ENCODE results near the gene TP53BP1. TPM values are rescaled to one million over a fixed set of nuclear protein-coding genes. Genes with fewer than 3 reads are reported as not detected.
"Not testable (repeated sequence)": the region's sequence is repeated elsewhere in the genome, so short reads cannot be mapped to it uniquely, and the experiment has no call there.

TP53BP1 gene
- total RNA-seq, 4 donors from 2014 or later: 9.0 to 17.0 (median 13.3) TPM

DNA sequence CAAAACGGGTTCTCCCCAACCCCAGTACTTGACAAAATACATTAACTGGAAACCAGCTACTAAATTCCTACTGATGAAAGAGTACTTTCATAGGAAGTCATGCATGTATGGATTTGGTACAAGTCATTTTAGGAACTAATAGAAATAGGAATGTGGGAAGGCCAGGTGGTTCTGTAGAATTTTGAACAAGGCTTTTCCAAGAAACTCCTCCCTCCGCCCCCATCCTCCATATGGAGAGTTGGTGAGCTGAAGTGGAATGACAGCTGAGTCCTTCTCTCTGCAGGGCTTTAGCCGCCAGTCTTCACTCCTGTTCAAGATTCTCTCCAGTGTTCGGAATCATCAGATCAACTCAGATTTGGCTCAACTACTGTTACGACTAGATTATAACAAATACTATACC is 88.8 kb downstream of the TP53BP1 start:
- DNase-seq (no peak), ATAC-seq (no peak)
- no peak for TF ChIP-seq POLR2A (IDR thresholded peaks at IDR 0.05)
- Histone ChIP-seq H3K27ac (no peak overlapping the region), H3K4me1 (no peaks in the 10 kb centered on the region), H3K9me3 (no peaks in the 10 kb centered on the region), H3K36me3 (peaks cover 0 to 96% of the 10 kb centered on the region in 2 donors), H3K27me3 (no peaks in the 10 kb centered on the region), H3K4me3 (no peak overlapping the region)
- intact Hi-C loops (cut with DNase I; ENCODE audit: low total_unique reads): no loop called here
- in situ Hi-C loops (cut with MboI; ENCODE audit: low sequenced_read_pairs in 4 of 4): no loop called here

DNA sequence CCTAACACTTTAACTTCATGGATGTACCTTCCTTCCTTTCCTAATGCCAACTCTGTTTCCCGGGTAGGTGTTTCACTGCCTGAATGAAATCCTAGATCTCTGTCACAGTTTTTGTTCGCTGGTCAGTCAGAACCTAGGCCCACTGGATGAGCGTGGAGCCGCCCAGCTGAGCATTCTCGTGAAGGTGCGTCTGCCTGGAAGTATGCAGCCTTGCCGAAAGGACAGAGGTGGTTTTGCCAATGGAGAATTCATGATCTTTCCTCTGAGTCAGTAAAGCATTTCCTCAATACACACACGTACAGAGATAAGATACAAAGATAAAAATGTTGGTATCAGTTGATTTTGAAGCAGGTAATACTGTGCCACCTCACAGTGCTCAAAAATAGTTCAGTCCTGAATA is 89.3 kb downstream of the TP53BP1 start:
- DNase-seq (no peak), ATAC-seq (no peak)
- Histone ChIP-seq H3K9me3 (no peaks in the 10 kb centered on the region), H3K4me1 (no peaks in the 10 kb centered on the region), H3K27me3 (no peaks in the 10 kb centered on the region), H3K27ac (no peak overlapping the region), H3K4me3 (no peak overlapping the region), H3K36me3 (peaks cover 0 to 96% of the 10 kb centered on the region in 2 donors)
- in situ Hi-C loops (cut with MboI; ENCODE audit: low sequenced_read_pairs in 4 of 4): no loop called here
- intact Hi-C loops (cut with DNase I; ENCODE audit: low total_unique reads): no loop called here
- TF ChIP-seq POLR2A (IDR thresholded peaks at IDR 0.05) (no peak), CTCF (IDR thresholded peaks at IDR 0.05 in 4 of 5, conservative IDR thresholded peaks at IDR 0.05 in 1 of 5) (no peak)

GRCh38 chr15:43402255-43402654 is 90.7 kb downstream of the TP53BP1 start:
- TF ChIP-seq CTCF (IDR thresholded peaks at IDR 0.05 in 4 of 5, conservative IDR thresholded peaks at IDR 0.05 in 1 of 5) (no peak), POLR2A (IDR thresholded peaks at IDR 0.05) (no peak)
- no peaks in the 10 kb centered on the region for H3K4me1 ChIP-seq
- no peak overlapping the region for H3K4me3 ChIP-seq
- no peak overlapping the region for H3K27ac ChIP-seq
- intact Hi-C loops (cut with DNase I; ENCODE audit: low total_unique reads): no loop called here
- ATAC-seq (no peak), DNase-seq (no peak)
- peaks cover 0 to 98% of the 10 kb centered on the region in 2 donors for H3K36me3 ChIP-seq
- H3K27me3 ChIP-seq: no peaks in the 10 kb centered on the region
- in situ Hi-C loops (cut with MboI; ENCODE audit: low sequenced_read_pairs in 4 of 4): no loop called here
- no peaks in the 10 kb centered on the region for H3K9me3 ChIP-seq

DNA sequence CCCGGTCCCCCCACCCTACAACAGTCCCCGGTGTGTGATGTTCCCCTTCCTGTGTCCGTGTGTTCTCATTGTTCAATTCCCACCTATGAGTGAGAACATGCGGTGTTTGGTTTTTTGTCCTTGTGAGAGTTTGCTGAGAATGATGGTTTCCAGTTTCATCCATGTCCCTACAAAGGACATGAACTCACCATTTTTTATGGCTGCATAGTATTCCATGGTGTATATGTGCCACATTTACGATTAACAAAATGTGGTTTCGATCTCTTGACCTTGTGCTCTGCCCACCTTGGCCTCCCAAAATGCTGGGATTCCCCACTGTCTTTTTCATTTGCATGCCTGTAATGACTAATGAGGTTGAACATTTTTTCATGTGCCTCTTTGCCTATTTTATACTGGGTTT is 99.4 kb downstream of the TP53BP1 start:
- H3K4me3 ChIP-seq; in situ Hi-C loops (cut with MboI; ENCODE audit: low sequenced_read_pairs in 4 of 4); ATAC-seq; DNase-seq; H3K4me1 ChIP-seq; H3K27ac ChIP-seq; H3K9me3 ChIP-seq; intact Hi-C loops (cut with DNase I; ENCODE audit: low total_unique reads); H3K27me3 ChIP-seq: not testable (repeated sequence)
- H3K36me3 ChIP-seq: peaks cover 0 to 43% of the 10 kb centered on the region in 2 donors

- Histone ChIP-seq H3K36me3 (peaks cover 0 to 37% of the 10 kb centered on the region in 2 donors), H3K27me3 (no peaks in the 10 kb centered on the region), H3K9me3 (no peaks in the 10 kb centered on the region), H3K27ac (no peak overlapping the region), H3K4me3 (no peak overlapping the region), H3K4me1 (no peaks in the 10 kb centered on the region)
- intact Hi-C loops (cut with DNase I; ENCODE audit: low total_unique reads): no loop called here
- TF ChIP-seq POLR2A (IDR thresholded peaks at IDR 0.05): no peak
- in situ Hi-C loops (cut with MboI; ENCODE audit: low sequenced_read_pairs in 4 of 4): no loop called here
- ATAC-seq (no peak), DNase-seq (no peak)
These were observed 102.2 kb downstream of the TP53BP1 start for GRCh38 chr15:43390723-43391122.

- no peak for TF ChIP-seq CTCF (IDR thresholded peaks at IDR 0.05 in 4 of 5, conservative IDR thresholded peaks at IDR 0.05 in 1 of 5)
- TF ChIP-seq POLR2A (IDR thresholded peaks at IDR 0.05): no peak
- DNase-seq: no peak
- Histone ChIP-seq H3K27ac (peak overlapping the region; percentile 45 to 69 (median 60)), H3K27me3 (no peaks in the 10 kb centered on the region), H3K9me3 (no peaks in the 10 kb centered on the region), H3K4me1 (peaks cover 7 to 8% of the 10 kb centered on the region in 2 donors), H3K36me3 (peaks cover 0 to 78% of the 10 kb centered on the region in 2 donors), H3K4me3 (no peak overlapping the region)
- ATAC-seq: peak in 1 of 2 donors; percentile 34
- intact Hi-C loops (cut with DNase I; ENCODE audit: low total_unique reads): no loop called here
- in situ Hi-C loops (cut with MboI; ENCODE audit: low sequenced_read_pairs in 4 of 4): no loop called here
These were observed 109.9 kb downstream of the TP53BP1 start for GRCh38 chr15:43383070-43383469.
